Brain microvascular endothelial cell (primary cell): Measurements from ENCODE around the gene RANBP9.

ENCODE experiments used
- DNase-seq: peaks from one replicate; pipeline ENCODE4 v3.0.0-alpha.2; 2020
- H3K27ac ChIP-seq: fragments of 250-450 bp; sonication (Bioruptor Pico); 2 replicates; pipeline ENCODE4 v1.5.1; 2020; ENCODE audit warnings: mild to moderate bottlenecking, moderate library complexity
- H3K27me3 ChIP-seq: fragments of 250-450 bp; sonication (Bioruptor Pico); replicated peaks from 2 replicates; pipeline ENCODE4 v1.5.1; 2020; ENCODE audit warnings: mild to moderate bottlenecking
- H3K36me3 ChIP-seq: fragments of 250-450 bp; sonication (Bioruptor Pico); replicated peaks from 2 replicates; pipeline ENCODE4 v1.5.1; 2020; ENCODE audit warnings: mild to moderate bottlenecking
- H3K4me3 ChIP-seq: 2 replicates; pipeline ENCODE4 v1.5.1; 2011; ENCODE audit warnings: low read depth, mild to moderate bottlenecking, control low read depth, low read length, moderate library complexity
- in situ Hi-C: cut with HindIII; loops from 2 replicates; pipeline ENCODE4 v1.10.0; 2017; ENCODE audit warnings: low sequenced_read_pairs, low pct_ligation_motif_present
- TF ChIP-seq, protein P1 (sequence below): IDR thresholded peaks from 2 replicates; pipeline ENCODE4 v1.5.1; 2011; ENCODE audit warnings: low read depth, mild to moderate bottlenecking, moderate library complexity, low read length, control low read depth, inconsistent platforms; ENCODE audit errors: missing control alignments

RANBP9 gene

GRCh38 chr6:13716225-13716954 is 4.8 kb upstream of the RANBP9 start:
- no peak for DNase-seq
- in situ Hi-C loops, result no loop called here
- TF ChIP-seq, protein P1, sequence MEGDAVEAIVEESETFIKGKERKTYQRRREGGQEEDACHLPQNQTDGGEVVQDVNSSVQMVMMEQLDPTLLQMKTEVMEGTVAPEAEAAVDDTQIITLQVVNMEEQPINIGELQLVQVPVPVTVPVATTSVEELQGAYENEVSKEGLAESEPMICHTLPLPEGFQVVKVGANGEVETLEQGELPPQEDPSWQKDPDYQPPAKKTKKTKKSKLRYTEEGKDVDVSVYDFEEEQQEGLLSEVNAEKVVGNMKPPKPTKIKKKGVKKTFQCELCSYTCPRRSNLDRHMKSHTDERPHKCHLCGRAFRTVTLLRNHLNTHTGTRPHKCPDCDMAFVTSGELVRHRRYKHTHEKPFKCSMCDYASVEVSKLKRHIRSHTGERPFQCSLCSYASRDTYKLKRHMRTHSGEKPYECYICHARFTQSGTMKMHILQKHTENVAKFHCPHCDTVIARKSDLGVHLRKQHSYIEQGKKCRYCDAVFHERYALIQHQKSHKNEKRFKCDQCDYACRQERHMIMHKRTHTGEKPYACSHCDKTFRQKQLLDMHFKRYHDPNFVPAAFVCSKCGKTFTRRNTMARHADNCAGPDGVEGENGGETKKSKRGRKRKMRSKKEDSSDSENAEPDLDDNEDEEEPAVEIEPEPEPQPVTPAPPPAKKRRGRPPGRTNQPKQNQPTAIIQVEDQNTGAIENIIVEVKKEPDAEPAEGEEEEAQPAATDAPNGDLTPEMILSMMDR, result no peak

GRCh38 chr6:13715444-13715883 is 3.8 kb upstream of the RANBP9 start:
- H3K27ac ChIP-seq, result no peak overlapping the region
- in situ Hi-C loops, result no loop called here
- no peaks in the 10 kb centered on the region for H3K27me3 ChIP-seq
- TF ChIP-seq, protein P1, result no peak
- H3K4me3 ChIP-seq, result no peak overlapping the region
- no peak for DNase-seq
- no peaks in the 10 kb centered on the region for H3K36me3 ChIP-seq

More at GRCh38 chr6:13716225-13716954, 4.8 kb upstream of the RANBP9 start:
- no peak overlapping the region for H3K27ac ChIP-seq
- H3K27me3 ChIP-seq, result no peaks in the 10 kb centered on the region
- no peak overlapping the region for H3K4me3 ChIP-seq
- no peaks in the 10 kb centered on the region for H3K36me3 ChIP-seq

DNA sequence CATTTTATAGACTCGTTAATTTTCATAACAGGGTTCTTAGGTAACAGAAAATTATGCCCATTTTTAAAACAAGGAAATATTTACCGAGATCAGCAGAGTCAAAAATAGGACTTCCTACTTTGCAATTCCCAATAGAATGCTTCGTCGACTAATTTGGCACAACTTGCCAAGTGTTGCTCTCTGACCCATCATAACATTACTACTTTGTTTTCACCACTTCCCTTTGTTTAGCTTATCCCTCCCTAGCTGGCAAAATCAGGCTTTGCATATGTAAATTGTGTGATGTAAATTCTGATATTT is 914 bp upstream of the RANBP9 start:
- no peak for DNase-seq
- no peaks in the 10 kb centered on the region for H3K36me3 ChIP-seq
- no peak overlapping the region for H3K27ac ChIP-seq
- no peaks in the 10 kb centered on the region for H3K27me3 ChIP-seq
- peak overlapping the region; percentile 67 for H3K4me3 ChIP-seq
- TF ChIP-seq, protein P1, result no peak
- in situ Hi-C loops, result no loop called here

- H3K4me3 ChIP-seq, result peak overlapping the region; percentile 48
Observed at GRCh38 chr6:13711324-13711732, 307 bp downstream of the RANBP9 start.

DNA sequence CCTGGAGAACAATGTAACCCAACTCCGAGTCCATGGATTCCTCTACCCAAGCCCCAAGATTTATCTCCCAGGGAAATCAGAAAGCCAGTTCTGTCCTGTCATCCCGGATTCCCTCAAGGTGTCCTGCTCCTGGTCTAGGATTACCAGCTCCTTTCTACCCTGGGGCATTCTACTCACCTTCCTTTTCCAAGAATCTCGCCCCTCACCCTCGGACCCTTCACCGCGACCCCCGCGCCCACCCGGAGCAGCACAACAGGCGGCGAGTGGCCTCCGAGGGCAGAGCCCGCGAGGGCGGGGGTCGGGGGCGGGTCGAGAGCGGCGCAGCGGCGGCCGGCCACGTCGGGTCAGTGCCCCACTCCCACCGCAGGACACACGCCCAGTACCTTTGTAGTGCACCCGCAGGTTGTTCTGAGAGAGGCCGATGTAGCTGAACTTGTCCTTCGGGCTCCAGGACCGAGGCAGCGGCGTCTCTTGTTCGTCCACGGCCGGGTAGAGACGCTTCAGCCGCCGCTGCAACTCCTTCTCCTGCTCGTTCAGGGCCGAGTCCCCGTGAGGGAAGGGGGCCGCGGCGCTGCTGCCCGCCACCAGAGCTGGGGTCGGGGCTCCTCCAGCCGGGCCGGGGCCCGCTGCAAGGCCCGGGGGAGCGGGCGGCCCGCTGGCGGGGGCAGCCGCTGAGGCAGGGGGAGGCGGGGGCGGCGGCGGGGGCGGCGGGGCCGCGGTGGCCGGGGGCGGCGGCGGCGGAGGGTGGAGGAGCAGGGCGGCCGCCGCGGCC is 897 bp downstream of the RANBP9 start:
- no peak for DNase-seq

More at GRCh38 chr6:13711324-13711732, 307 bp downstream of the RANBP9 start:
- Histone ChIP-seq H3K27ac (peak overlapping the region; percentile 87), H3K36me3 (no peaks in the 10 kb centered on the region), H3K27me3 (no peaks in the 10 kb centered on the region)
- TF ChIP-seq, protein P1, result peak; percentile 4
- in situ Hi-C loops, result no loop called here
- peak; percentile 26 for DNase-seq

More for the DNA sequence above, 897 bp downstream of the RANBP9 start:
- TF ChIP-seq, protein P1, result no peak
- in situ Hi-C loops, result no loop called here
- Histone ChIP-seq H3K4me3 (peak overlapping the region; percentile 82), H3K27me3 (no peaks in the 10 kb centered on the region), H3K36me3 (no peaks in the 10 kb centered on the region), H3K27ac (peak overlapping the region; percentile 46)
